ENCODE results near the gene ELF4.

DNA sequence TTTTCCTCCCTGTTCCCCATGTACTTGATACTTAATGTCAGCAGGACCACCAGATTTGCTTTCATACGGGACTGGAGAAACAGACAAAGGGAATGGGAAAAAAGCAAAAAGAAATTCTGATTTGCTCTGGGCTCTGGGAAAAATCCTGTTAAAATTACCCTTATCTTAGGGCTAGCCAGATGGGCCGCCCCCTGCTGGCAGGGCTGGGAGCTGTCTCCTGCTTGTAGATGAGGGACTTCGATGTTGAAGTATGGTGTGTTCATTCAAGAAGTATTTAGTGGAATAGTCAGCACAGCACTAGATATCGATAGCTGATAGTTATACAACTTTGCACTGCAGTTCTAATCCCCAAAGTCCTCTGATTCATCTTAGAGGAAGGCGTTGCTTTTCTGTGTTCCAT lies 82.1 kb downstream of the ELF4 start:
- no peak for TF ChIP-seq SP1 (IDR thresholded peaks at IDR 0.05; ENCODE audit: low read depth)
- TF ChIP-seq, protein P1, sequence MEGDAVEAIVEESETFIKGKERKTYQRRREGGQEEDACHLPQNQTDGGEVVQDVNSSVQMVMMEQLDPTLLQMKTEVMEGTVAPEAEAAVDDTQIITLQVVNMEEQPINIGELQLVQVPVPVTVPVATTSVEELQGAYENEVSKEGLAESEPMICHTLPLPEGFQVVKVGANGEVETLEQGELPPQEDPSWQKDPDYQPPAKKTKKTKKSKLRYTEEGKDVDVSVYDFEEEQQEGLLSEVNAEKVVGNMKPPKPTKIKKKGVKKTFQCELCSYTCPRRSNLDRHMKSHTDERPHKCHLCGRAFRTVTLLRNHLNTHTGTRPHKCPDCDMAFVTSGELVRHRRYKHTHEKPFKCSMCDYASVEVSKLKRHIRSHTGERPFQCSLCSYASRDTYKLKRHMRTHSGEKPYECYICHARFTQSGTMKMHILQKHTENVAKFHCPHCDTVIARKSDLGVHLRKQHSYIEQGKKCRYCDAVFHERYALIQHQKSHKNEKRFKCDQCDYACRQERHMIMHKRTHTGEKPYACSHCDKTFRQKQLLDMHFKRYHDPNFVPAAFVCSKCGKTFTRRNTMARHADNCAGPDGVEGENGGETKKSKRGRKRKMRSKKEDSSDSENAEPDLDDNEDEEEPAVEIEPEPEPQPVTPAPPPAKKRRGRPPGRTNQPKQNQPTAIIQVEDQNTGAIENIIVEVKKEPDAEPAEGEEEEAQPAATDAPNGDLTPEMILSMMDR (IDR thresholded peaks at IDR 0.05 in 2 of 3, conservative IDR thresholded peaks at IDR 0.05 in 1 of 3; ENCODE audit: borderline replicate concordance in 1 of 3, insufficient read depth in 1 of 3, low read depth in 2 of 3, low read length in 2 of 3) = peak; percentile 38 to 72 (median 39); a peak in 4 of 6 replicates
- TF ChIP-seq EZH2phosphoT487 (IDR thresholded peaks at IDR 0.05; ENCODE audit: borderline replicate concordance) = no peak
- TF ChIP-seq POLR2A (IDR thresholded peaks at IDR 0.05; ENCODE audit: borderline replicate concordance, extremely low read depth, insufficient read depth, insufficient read length) = no peak
